ENCODE results near the gene ARHGAP23. TPM values are rescaled to one million over a fixed set of nuclear protein-coding genes. Genes with fewer than 3 reads are reported as not detected.

Gene ARHGAP23
- total and polyA plus RNA-seq, 10 of the 15 experiments (the other 5 are each of a cell fraction or from before 2014, with no cell fraction given) = 0.23 to 5.8 (median 2.1) TPM

GRCh38 chr17:38456031-38456815 is 28.0 kb downstream of the ARHGAP23 start:
- CTCF ChIA-PET = interaction anchor here (1.0 to 1.6 kb wide), 2 partner anchors 10 to 14 kb away, joined by 4 read pairs; no protein-coding TSS in a partner anchor
- BruUV-seq (replicated peaks) = no TSS peak
- no peak overlapping the region for H3K4me3 ChIP-seq

More at GRCh38 chr17:38456031-38456815, 28.0 kb downstream of the ARHGAP23 start:
- in situ Hi-C loops (cut with MboI) (no loop called here), intact Hi-C loops (cut with micrococcal nuclease; ENCODE audit: unreplicated experiment) (no loop called here)
- Histone ChIP-seq H3K9ac (ENCODE audit: control insufficient read depth, insufficient read depth, low read length) (no peak overlapping the region), H3K9me3 (replicated peaks; ENCODE audit: control insufficient read depth, insufficient read depth, low read length) (no peaks in the 10 kb centered on the region), H3K4me2 (ENCODE audit: control insufficient read depth, insufficient read depth) (no peak overlapping the region), H3K4me1 (ENCODE audit: control insufficient read depth, insufficient read depth, low read length) (peaks cover 2% of the 10 kb centered on the region), H4K20me1 (ENCODE audit: control insufficient read depth, insufficient read depth) (no peaks in the 10 kb centered on the region), H3K36me3 (ENCODE audit: control insufficient read depth in 2 of 2, insufficient read depth in 2 of 2, low read length in 1 of 2) (no peaks in the 10 kb centered on the region), H3K27me3 (replicated peaks in 1 of 2; ENCODE audit: control insufficient read depth in 2 of 2, insufficient read depth in 2 of 2, low read length in 1 of 2) (peaks cover 5 to 13% of the 10 kb centered on the region in 2 experiments; a peak in 3 of 4 replicates), H2AFZ (ENCODE audit: control insufficient read depth, low read depth, low read length) (no peak overlapping the region), H3K27ac (ENCODE audit: control insufficient read depth, insufficient read depth) (no peak overlapping the region), H3K79me2 (ENCODE audit: control insufficient read depth, insufficient read depth, low read length) (no peaks in the 10 kb centered on the region)
- ChIA-PET RAD21 (ENCODE audit: unreplicated experiment) (no interaction called here), POLR2A (no interaction called here), SMC1A (ENCODE audit: uncharacterized antibody, unreplicated experiment) (no interaction called here)
- FAIRE-seq = no peak
- no peak for DNase-seq (ENCODE audit: low read depth, low spot score)
- ATAC-seq = peak; percentile 39
- WGBS (ENCODE audit: insufficient coverage, insufficient replicate concordance, low lambda C conversion rate, missing lambda C conversion rate) = 58% methylated on average over 9 of the region's 9 CpGs
- TF ChIP-seq JUND (IDR thresholded peaks at IDR 0.05; ENCODE audit: low read depth, low read length) (no peak), TCF7 (IDR thresholded peaks at IDR 0.05; ENCODE audit: borderline replicate concordance) (no peak), IRF4 (IDR thresholded peaks at IDR 0.05; ENCODE audit: low read depth, low read length) (no peak)
- TF ChIP-seq, protein P1, sequence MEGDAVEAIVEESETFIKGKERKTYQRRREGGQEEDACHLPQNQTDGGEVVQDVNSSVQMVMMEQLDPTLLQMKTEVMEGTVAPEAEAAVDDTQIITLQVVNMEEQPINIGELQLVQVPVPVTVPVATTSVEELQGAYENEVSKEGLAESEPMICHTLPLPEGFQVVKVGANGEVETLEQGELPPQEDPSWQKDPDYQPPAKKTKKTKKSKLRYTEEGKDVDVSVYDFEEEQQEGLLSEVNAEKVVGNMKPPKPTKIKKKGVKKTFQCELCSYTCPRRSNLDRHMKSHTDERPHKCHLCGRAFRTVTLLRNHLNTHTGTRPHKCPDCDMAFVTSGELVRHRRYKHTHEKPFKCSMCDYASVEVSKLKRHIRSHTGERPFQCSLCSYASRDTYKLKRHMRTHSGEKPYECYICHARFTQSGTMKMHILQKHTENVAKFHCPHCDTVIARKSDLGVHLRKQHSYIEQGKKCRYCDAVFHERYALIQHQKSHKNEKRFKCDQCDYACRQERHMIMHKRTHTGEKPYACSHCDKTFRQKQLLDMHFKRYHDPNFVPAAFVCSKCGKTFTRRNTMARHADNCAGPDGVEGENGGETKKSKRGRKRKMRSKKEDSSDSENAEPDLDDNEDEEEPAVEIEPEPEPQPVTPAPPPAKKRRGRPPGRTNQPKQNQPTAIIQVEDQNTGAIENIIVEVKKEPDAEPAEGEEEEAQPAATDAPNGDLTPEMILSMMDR (IDR thresholded peaks at IDR 0.05 in 2 of 3, conservative IDR thresholded peaks at IDR 0.05 in 1 of 3; ENCODE audit: control insufficient read depth in 2 of 3, extremely low read depth in 1 of 3, insufficient read depth in 1 of 3, low read depth in 3 of 3, low read length in 3 of 3) = peak in 1 of 3 experiments; percentile 24; a peak in 1 of 6 replicates
